HG02610 (cell line): ENCODE results near the gene PTGR3.
"Not testable (repeated sequence)": the region's sequence is repeated elsewhere in the genome, so short reads cannot be mapped to it uniquely, and the experiment has no call there.

ENCODE experiments used
- ATAC-seq: cut with Tn5 transposase; IDR thresholded peaks from one replicate; pipeline ENCODE4 v1.9.1; 2021; ENCODE audit warnings: mild to moderate bottlenecking, moderate library complexity; ENCODE audit not compliant: unreplicated experiment

PTGR3 gene

DNA sequence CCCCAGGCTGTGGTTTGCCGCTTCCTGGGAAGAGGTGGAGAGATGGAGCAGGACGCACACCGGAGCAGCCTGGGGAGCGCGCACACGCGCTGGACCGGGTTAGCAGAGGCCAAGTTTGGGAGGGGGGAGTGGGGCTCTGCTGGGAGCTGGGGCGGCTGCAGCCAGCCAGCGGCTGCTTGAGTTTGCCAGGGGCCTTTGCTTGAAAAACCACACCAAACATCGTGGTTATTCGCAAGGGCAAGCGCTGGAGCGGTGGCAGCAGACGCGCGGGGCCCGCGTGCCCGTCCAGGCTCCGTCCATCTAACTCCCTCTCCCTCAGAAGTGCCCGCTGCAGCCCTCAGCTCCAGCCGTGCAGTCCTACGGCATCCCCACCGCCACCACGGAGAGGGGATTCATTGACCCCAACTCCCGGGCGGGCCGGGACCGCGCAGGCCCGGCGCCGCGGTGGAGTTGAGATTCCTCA is 4.6 kb downstream of the PTGR3 start:
- no peak for ATAC-seq

DNA sequence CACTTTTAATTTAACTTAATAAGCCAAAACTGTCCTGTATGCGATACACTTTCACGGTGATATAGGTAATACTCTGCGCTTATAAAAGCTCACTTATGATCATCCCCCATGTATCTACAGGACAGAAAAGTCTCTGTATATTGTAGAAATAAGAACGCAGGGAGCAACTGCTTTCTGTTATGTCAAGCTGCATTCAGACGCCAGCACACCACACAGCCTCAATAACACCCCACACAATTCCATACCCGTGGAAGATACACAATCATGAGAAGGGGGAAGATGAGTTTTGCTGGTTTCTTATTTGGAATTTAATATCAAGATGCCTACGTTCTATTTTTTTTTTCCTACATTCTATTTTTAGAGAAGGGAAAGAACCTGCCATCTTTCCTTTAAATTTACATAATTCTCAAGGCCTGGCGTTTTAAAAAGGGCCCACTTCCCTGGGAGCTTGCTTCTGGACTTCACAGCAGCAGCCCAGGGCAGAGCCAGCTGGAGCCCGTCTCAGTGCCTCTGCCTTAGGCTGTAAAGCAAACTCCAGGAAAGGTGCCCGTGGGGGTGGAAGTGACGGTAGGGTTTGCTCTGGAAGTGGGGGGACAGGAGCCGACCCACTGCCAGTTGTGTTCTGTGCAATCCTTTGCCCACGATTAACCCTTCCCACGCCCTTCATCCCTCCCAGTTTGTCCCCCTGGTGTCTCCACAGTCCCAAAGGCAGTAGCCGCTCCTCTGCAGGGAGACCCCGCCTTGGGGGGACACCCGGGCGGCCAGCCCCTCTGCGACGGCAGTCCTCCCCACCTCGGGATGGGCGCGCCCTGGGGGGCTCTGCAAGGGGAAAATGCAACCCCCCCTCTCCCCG is 5.3 kb downstream of the PTGR3 start:
- no peak for ATAC-seq

DNA sequence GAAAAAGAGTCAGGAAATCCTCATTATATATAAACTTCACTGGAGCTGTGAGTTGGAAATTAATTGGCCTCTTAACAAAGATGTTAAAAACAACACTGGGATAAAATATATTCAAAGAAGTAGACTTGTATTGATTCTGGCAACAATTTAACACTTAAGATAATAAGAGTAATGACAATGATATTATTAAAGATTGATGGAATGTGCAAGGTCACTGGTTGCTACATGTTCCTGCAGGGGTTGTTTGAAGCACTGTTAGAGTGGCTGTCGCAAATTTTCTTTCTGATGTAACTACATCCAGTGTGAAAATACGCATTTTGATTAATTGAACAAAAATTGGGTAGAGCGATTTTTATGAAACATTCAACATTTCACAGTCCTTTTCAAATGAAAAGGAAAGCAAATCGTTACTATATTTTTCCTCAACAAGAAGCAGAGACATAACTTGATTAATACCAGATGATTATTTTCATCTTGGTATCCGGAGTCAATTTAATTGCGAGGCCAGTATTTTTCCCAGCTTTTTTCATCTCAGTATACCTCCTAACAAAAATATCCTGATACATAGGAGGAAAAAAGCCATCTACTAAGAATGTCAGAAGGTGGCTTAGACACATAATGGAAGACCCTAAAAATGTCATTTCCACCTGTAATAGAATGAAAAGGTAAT is 6.1 kb downstream of the PTGR3 start:
- no peak for ATAC-seq

DNA sequence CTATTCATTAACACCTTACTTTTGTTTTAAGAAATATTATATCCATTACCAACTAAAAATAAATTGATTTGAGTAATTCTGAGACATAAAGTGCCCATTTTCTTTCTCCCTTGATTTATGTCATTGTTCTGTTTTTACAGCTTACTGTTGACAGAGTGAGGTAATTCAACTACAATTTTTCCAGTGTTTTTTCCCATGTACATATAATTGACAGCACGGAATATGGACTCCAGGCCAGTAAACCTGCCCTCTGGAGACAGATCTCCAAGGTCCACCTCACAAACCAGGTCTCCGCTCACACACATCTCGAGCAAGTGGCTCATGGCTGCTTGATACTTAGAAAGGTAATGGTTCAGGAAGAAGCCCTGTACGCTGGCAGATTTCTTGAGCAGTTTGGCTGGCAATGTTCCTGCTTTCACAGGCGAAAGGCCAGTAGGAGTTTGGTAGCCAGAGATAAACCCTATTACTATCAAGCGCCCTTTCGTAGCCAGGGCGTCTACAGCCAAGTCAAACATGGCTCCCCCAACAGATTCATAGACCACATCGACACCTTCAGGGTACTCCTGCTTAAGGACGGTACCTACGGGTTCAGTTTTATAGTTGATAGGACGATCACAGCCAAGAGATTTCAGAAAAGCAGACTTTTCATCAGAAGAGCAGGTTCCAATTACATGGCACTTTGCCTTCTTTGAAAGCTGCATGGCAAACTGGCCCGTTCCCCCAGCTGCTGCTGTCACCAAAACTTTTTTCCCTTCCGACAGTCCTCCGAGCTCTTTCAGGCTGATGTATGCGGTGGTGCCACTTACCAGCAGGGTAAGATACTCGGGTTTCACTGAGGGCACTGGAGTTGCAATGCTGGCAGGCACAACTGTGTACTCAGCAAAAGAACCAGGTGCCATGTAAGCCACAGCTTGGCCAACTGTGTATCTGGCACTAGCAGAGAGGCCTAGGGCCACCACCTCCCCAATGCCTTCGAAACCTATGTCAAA is 7.4 kb downstream of the PTGR3 start:
- no peak for ATAC-seq

DNA sequence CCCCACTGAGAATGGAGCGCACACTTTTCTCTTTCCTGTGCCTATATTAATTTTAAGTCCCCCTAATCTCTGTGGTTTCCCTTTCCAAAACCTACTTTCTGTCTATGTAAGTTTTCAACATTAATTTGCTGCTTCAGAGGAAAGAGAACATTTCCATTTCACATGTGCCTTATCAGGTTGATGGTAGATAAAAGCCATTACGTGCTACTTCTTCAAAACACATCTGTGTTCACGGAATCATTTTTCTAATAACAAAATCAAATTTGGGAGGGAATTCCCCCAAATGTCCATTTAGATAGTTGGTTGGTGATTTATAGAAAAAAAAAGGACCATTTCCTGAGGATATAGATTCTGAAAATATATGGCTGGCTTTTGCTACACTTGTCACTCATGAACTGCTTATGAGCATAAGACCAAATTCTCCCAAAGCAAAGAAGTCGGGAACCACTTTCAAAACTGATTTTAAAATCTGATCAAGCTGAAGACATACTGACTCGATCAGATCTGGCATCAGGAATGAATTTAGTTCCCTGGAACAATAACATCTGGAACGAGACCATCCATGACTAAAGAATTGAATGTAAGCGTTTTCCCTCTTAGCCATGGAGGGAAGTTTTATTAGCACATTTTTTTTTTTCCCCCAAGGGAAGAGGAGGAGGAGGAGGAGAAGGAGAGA is 8.2 kb downstream of the PTGR3 start:
- ATAC-seq = no peak

DNA sequence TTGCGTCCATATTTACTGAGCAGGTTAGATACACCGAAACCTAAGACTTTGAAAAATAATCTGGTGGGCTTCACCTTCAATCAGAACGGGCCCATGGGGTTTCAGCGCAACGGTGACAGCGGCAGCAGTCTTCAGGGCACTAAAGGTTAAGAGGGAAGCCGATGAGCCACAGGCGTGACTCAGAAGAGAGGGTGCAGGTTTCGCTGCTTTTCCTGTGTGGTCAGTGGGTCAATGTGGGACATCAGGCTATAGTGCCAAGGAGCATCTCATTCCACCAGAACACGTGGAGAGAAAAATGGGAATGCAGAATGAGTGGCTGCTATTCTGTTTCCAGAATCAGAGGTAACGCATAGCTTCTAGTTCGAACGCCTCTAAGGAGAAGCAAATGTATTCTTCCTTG is 8.9 kb downstream of the PTGR3 start:
- ATAC-seq = no peak

DNA sequence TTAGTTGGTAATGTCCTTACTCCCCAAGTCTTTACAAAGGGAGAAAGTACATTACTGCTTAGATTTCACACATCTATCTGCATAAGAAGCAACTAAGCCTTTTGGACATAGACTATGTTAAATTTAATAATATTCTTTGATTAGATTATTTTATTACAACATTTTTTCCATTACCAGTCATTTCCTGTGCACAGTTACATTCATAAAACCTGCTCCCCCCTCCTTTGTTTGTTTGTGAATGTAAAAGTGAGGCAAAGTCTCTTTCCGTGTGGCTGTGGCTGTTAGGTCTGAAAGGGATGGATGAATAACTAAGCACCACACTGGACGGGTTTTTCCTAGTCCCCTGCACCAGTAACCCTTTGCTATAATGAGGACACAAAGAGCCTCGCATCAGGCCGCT is 9.6 kb downstream of the PTGR3 start:
- no peak for ATAC-seq

DNA sequence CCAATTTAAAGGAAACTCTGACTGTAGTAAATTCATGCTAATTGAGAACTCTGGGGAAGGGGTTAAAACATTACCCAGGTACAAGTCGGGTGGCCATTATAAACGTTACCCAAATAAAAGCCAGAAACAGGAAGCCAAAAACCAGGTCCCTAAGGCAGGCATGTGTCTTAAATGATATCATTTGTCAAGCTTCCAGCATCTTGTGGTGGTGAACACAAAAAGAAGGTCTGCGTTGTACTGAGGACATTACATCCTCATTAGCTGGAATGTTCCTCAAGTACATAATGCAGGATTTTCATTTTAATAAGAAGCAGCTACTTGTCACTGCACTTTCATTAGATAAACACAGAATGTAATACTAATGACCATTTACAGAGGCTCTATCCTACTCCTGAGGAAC is 10.9 kb downstream of the PTGR3 start:
- no peak for ATAC-seq

DNA sequence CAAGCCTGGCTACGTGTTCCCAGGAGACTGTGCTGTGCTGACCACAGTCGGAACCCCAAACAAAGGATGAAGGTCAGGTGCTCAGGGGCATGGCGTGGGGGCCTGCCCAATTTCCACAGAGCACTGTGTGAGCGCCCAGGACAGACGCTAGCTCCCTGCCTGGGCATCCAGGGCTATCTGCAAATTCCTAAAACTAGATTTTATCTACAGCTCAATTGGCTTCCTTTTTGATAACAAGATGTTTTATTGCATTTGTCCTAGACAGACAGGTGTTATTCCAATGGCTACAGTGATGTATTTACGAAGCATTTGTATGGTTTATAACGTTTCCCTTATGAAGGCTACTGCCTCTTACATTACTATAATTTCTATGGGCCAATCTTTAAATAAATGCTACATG is 16.0 kb downstream of the PTGR3 start:
- no peak for ATAC-seq

DNA sequence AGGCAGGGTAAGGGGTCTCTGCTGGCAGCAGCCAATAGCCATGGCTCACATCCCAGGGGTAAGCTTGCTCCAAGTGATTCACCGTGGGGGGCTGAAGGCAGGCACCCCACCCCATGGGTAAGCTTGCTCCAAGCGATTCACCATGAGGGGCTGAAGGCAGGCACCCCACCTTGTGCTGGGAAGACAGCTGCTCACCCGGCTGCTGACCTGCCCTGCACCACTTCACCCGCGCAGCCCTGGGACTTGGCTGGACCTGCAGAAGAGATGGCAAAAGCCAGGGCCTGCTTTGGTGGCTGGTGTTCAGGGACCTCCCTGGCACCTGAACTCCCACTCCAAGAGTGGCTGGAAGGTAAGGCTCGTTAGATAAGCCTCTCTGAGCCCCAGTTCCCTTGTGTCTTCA is 19.2 kb downstream of the PTGR3 start:
- no peak for ATAC-seq

DNA sequence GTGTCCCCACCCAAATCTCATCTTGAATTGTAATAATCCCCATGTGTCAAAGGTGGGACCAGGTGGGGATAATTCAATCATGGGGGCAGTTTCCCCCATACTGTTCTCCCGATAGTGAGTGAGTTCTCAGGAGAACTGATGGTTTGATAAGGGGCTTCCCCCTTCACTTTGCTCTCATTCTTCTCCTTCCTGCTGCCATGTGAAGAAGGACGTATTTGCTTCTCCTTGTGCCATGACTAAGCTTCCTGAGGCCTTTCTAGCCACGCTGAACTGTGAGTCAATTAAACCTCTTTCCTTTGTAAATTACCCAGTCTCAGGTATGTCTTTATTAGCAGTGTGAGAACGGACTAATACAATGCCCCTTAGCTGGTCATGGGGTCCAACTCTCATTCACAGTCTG is 21.2 kb downstream of the PTGR3 start:
- not testable (repeated sequence) for ATAC-seq

DNA sequence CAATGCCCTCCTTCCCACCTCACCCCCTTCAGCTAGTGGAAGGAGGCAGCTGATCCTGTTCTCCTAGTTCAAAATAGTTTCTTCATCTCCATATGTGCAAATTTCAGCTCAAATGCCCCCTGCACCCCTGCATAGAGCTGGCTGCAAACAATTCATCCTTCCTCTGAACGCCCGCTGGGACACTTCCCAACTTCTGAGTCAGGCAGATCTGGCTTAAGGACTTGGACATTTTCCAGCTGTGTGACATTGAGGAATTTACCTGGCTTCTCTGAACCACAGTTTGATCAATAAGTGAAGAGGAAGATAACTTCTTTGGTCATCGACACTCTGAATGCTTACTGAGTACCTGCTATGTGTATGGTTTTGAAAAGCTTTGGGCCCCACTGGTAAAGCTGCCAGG is 23.5 kb downstream of the PTGR3 start:
- ATAC-seq = no peak

DNA sequence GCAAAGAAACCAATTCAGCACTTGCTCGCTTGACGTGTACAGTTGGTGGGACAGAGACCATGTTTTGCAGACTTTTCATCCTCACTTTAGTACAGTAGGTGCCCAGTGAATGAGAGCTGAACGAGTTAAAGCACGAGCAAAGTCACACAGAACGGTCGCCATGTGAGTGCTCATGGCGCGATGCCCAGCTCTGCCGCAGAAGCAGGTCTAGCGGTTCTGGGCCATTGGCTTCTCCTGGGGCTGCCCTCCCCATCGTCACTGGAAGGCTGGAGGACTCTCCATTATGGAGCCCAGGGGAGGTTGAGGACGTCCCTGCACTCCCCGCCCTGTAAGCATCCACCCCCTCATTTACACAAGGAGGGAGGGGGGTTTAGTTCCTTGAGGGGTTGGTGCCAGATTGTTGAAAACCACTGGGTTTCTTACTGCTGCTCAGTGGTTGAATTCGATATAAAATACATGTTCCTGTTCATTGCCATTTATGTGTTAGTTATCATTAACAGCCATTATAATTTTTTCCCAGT is 24.9 kb downstream of the PTGR3 start:
- ATAC-seq = no peak

DNA sequence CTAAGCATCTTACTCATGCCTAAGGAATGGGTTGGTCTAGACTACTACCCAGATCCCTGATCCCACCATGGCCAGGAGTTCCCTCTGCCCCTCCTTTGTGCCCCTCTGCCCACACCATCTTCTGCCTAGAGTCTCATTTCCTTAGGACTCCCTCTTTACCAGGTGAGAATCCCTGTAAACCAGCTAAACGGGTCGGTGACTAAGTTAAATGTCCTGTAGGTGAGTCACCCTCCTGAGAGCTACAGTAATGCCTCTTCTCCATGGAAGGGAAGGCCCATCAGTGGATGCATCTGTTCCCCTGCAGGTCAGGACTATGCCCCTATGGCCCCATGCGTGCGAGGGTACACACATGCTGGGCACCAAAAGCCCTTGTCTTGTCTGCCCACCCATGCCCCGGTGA is 25.4 kb downstream of the PTGR3 start:
- no peak for ATAC-seq

DNA sequence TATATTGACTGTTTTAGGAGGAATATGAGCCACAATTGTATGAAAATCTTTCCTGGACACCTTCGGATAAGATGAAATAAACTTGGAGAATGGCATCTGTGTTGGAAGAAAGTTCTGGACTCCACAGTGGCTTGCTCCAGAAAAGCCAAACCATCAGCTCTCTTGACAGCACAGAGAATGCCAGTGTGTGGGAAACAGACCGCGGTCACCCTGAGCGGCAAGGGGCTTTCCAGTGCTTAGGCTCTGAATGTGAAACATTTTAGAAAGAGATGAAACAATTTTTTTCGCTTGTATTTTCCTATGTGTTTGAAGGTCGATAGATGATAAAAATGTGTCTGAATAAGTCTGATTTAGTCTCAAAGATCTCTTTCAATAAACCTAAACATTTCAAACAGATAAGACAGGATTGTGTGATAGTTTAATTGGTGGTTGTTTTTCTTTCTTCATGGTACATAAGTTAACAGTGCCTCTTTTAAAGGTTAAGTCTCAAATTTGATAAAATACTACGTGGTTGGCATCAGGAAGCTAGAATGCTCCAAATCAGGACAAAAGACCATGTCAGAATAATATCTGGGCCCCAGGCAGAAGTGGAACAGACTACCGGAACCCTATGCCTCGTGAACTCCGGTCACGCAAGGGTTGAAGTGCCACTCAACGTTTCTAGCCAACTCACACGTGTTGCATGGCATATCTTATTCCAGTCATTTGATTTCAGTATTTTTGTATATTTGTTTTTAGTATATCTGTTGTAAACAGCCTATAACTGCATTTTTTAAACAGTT is 28.9 kb downstream of the PTGR3 start:
- ATAC-seq = no peak

DNA sequence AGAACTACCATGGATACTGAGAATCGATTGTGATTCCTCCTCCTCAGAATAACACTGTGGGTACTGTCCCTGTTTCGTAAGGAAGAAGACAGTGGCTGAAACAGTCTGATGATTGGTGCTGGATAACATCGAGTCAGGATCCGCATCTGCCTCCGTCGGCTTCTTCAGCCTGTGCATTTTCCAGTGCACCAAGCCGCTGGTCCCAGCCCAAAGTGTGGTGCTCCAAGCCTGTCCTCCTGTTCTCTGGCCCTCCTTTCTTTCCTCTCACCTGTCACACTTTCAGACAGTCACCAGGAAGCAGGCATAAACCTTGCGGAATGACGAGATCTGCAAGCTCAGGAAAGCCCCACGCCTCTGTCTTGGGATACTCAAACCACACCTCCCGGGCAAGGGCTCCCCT is 30.6 kb downstream of the PTGR3 start:
- ATAC-seq = no peak

DNA sequence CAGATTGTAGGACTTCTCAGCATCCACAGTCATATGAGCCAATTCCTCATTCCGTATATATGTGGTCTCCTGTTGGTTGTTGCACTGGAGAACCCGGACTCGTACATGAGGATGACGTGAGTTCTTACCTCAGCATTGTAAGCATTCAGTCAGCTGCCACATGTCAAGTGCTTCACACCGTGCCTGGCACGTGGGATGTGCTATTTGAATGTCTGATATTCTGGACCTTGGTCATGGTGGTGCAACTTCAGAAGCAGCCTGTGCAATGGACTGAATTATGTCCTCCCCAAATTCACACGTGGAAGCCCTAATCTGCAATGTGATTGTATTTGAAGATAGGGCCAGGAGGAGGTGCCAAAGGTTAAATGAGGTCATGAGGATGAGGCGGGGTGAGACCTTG is 32.1 kb downstream of the PTGR3 start:
- ATAC-seq = no peak

DNA sequence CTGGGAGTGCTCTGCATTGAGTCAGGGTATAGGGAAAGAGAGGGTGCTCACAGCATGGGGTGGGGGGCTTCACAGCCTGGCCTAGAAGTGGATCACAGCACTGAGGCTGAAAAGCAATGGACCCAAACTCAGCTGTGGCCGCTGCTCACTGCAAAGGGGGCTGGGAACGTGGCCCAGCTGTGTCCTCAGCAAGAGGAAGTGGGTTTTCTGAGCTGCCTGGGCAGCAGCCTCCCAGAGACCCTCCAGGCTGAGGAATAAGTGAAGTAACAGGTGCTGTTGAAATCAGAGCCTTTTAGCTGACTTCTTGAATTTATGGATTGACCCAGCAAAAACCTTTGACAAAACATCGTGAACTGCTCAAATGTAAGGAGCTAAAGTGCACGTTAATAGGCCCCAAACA is 35.2 kb downstream of the PTGR3 start:
- ATAC-seq = no peak

DNA sequence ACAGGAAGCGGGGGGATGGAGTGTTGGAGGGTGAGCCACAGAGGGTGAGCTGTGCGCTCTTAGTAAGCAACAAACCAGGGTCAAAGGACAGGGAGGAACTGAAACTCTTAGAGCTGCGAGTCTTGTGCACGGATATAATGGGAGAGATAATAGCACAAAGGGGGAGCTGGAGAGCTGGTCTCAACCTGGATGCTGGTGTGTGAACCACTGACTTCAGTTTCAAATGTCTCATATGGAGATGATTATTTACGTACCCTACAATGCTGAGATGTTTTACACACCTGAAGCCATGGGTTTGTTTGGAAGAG is 35.9 kb downstream of the PTGR3 start:
- ATAC-seq = peak; percentile 97
